HCT116 (cell line): ENCODE measurements around the gene PSMB7. TPM values are rescaled to one million over a fixed set of nuclear protein-coding genes. Genes with fewer than 3 reads are reported as not detected.

Experiments used
- ATAC-seq: fragments of 200-7000 bp; cut with Tn5 transposase; 2 replicates; pipeline ENCODE4 v1.9.1; 2020; ENCODE audit warnings: mild to moderate bottlenecking, moderate library complexity
- BruUV-seq: library from RNA; stranded (reverse); fragments of 400-500 nt; replicated peaks from 2 replicates; lab custom pipeline; 2021; lab: Mats Ljungman, UMichigan
- CTCF ChIA-PET: fragments of 300-600 bp; sonication (Branson Sonifier 250); formaldehyde crosslinking; loops from one replicate; lab custom pipeline; 2021; ENCODE audit warnings: antibody characterized with exemption; lab: Charles Lee
- POLR2A ChIA-PET: fragments of 300-600, 350-600 bp; sonication (Branson Sonifier 250); formaldehyde crosslinking; loops from one replicate; lab custom pipeline; 2021; ENCODE audit warnings: antibody characterized with exemption; lab: Charles Lee
- RAD21 ChIA-PET, 2 experiments: fragments of 300-600 bp; sonication (Branson Sonifier 250); formaldehyde crosslinking; loops; one replicate each; lab custom pipeline; 2023; ENCODE audit warnings: low total read pairs in 2 of 2; ENCODE audit not compliant: uncharacterized antibody in 2 of 2, unreplicated experiment in 2 of 2, low non-redundant PET in 1 of 2; lab: Charles Lee
- DNase-seq: peaks from one replicate; pipeline ENCODE4 v3.0.0-alpha.2; 2010; ENCODE audit warnings: low read depth, low spot score
- H2AFZ ChIP-seq: fragments of 200-600 bp; shearing (Covaris generic), sonication (generic); 2 replicates; pipeline ENCODE4 v1.6.1; 2017; ENCODE audit warnings: low read depth, mixed run types, mixed read lengths, antibody characterized with exemption, low read length; ENCODE audit not compliant: poor library complexity, severe bottlenecking
- H3K27ac ChIP-seq: 2 replicates; pipeline ENCODE4 v1.5.1; 2012; ENCODE audit warnings: low read depth, low read length
- H3K27me3 ChIP-seq: fragments of 200-600 bp; sonication (generic); 2 replicates; pipeline ENCODE4 v1.6.1; 2016; ENCODE audit warnings: mixed run types, low read length, mixed read lengths; ENCODE audit not compliant: insufficient read depth
- H3K36me3 ChIP-seq, 2 experiments: fragments of 200-500 bp in 1 of 2; fragments of 200-600 bp in 1 of 2; sonication (Bioruptor generic) in 1 of 2; sonication (generic) in 1 of 2; 2 replicates each; pipeline versions ENCODE4 v1.5.1 to v1.6.1; 2014 to 2016; ENCODE audit warnings: low read length in 2 of 2, inconsistent platforms in 1 of 2, mixed read lengths in 1 of 2, mixed run types in 1 of 2; ENCODE audit not compliant: insufficient read depth in 2 of 2, control insufficient read depth in 1 of 2
- H3K4me1 ChIP-seq, 2 experiments: fragments of 200-600 bp in 1 of 2; sonication (generic) in 1 of 2; 2 replicates each; pipeline versions ENCODE4 v1.5.1 to v1.6.1; 2012 to 2017; ENCODE audit warnings: low read length in 2 of 2, inconsistent platforms in 1 of 2, mild to moderate bottlenecking in 1 of 2, mixed read lengths in 1 of 2, mixed run types in 1 of 2, moderate library complexity in 1 of 2; ENCODE audit not compliant: insufficient read depth in 2 of 2, control insufficient read depth in 1 of 2
- H3K4me2 ChIP-seq: fragments of 200-600 bp; sonication (generic); 2 replicates; pipeline ENCODE4 v1.6.1; 2017; ENCODE audit warnings: mixed run types, low read length, mixed read lengths
- H3K4me3 ChIP-seq, 2 experiments: fragments of 200-600 bp in 1 of 2; sonication (generic) in 1 of 2; replicated peaks in 1 of 2; 2 replicates each; pipeline ENCODE4 v1.5.1; 2011 to 2016; ENCODE audit warnings: low read length in 2 of 2, control low read depth in 1 of 2, low read depth in 1 of 2, mild to moderate bottlenecking in 1 of 2, mixed read lengths in 1 of 2, mixed run types in 1 of 2
- H3K79me2 ChIP-seq: fragments of 200-600 bp; sonication (generic); 2 replicates; pipeline ENCODE4 v1.6.1; 2017; ENCODE audit warnings: mild to moderate bottlenecking, mixed run types, low read length, moderate library complexity, mixed read lengths; ENCODE audit not compliant: insufficient read depth
- H3K9ac ChIP-seq: fragments of 200-600 bp; sonication (generic); 2 replicates; pipeline ENCODE4 v1.6.1; 2016; ENCODE audit warnings: low read length, mixed read lengths
- H3K9me2 ChIP-seq: fragments of 200-600 bp; sonication (generic), shearing (Covaris generic); 2 replicates; pipeline ENCODE4 v1.6.1; 2017; ENCODE audit warnings: mixed run types, mild to moderate bottlenecking, moderate library complexity; ENCODE audit not compliant: insufficient read depth
- H3K9me3 ChIP-seq, 2 experiments: fragments of 200-500 bp in 1 of 2; fragments of 200-600 bp in 1 of 2; sonication (Bioruptor generic) in 1 of 2; sonication (generic) in 1 of 2; 2 replicates each; pipeline ENCODE4 v1.6.1; 2014 to 2017; ENCODE audit warnings: low read length in 2 of 2, mixed read lengths in 2 of 2, inconsistent platforms in 1 of 2, low read depth in 1 of 2, mild to moderate bottlenecking in 1 of 2, mixed run types in 1 of 2, moderate library complexity in 1 of 2; ENCODE audit not compliant: control insufficient read depth in 1 of 2, insufficient read depth in 1 of 2
- H4K20me1 ChIP-seq: fragments of 200-600 bp; sonication (generic), shearing (Covaris generic); 2 replicates; pipeline ENCODE4 v1.6.1; 2017; ENCODE audit warnings: mixed run types, mild to moderate bottlenecking, moderate library complexity; ENCODE audit not compliant: insufficient read depth
- CTCF ChIP-seq, 3 experiments: fragments of 200-600 bp in 1 of 3; sonication (generic) in 1 of 3; IDR thresholded peaks in 2 of 3; conservative IDR thresholded peaks in 1 of 3; 2 replicates each; pipeline ENCODE4 v1.5.1; 2012 to 2017; ENCODE audit warnings: low read depth in 2 of 3, low read length in 2 of 3, antibody characterized with exemption in 1 of 3, borderline replicate concordance in 1 of 3, control low read depth in 1 of 3, mild to moderate bottlenecking in 1 of 3, mixed read lengths in 1 of 3, mixed run types in 1 of 3, moderate library complexity in 1 of 3; ENCODE audit not compliant: insufficient read depth in 1 of 3
- EZH2 ChIP-seq: fragments of 200-600 bp; sonication (generic); IDR thresholded peaks from 2 replicates; pipeline ENCODE4 v1.6.1; 2017; ENCODE audit warnings: antibody characterized with exemption, mixed run types
- POLR2A ChIP-seq: IDR thresholded peaks from 2 replicates; pipeline ENCODE4 v1.7.0; 2011; ENCODE audit warnings: borderline replicate concordance; ENCODE audit not compliant: insufficient read depth, insufficient read length; ENCODE audit errors: extremely low read depth
- intact Hi-C: fragments of 100-400 bp; cut with micrococcal nuclease; formaldehyde crosslinking; loops from 2 replicates; pipeline ENCODE4 v1.10.0; 2022
- total RNA-seq: library from RNA; stranded (reverse); gene quantifications from one replicate; pipeline ENCODE4 v1.2.1, GENCODE V29; 2021; ENCODE audit not compliant: unreplicated experiment

The PSMB7 gene
- total RNA-seq, 1 experiment from 2014 or later, result 222 TPM

- TF ChIP-seq CTCF (IDR thresholded peaks at IDR 0.05 in 2 of 3, conservative IDR thresholded peaks at IDR 0.05 in 1 of 3; ENCODE audit: borderline replicate concordance in 1 of 3, insufficient read depth in 1 of 3, low read depth in 2 of 3, low read length in 2 of 3) (no peak), EZH2 (no peak)
These were observed 24.2 kb downstream of the PSMB7 start (continued) for GRCh38 chr9:124390794-124391658.

- BruUV-seq, result no TSS peak
- H3K9me2 ChIP-seq, result no peaks in the 10 kb centered on the region
- TF ChIP-seq EZH2 (no peak), POLR2A (no peak)
- RAD21 ChIA-PET, result no interaction called here
- no peak overlapping the region for H3K9ac ChIP-seq
- peaks cover 52% of the 10 kb centered on the region; the same call in 1 of the 2 replicates for H4K20me1 ChIP-seq
- POLR2A ChIA-PET, result no interaction called here
- H3K36me3 ChIP-seq, result peaks cover 2 to 12% of the 10 kb centered on the region in 2 experiments; a peak in 1 of 4 replicates
- no peak overlapping the region for H2AFZ ChIP-seq
- H3K9me3 ChIP-seq, result no peaks in the 10 kb centered on the region
- no peak overlapping the region for H3K27ac ChIP-seq
- H3K79me2 ChIP-seq, result peaks cover 100% of the 10 kb centered on the region
- CTCF ChIA-PET, result interaction anchor here (0.7 to 1.4 kb wide), 2 partner anchors 9 to 266 kb away, joined by 3 read pairs; no protein-coding TSS in a partner anchor
- ATAC-seq (no peak), DNase-seq (no peak)
- H3K27me3 ChIP-seq, result no peaks in the 10 kb centered on the region
- H3K4me2 ChIP-seq, result no peak overlapping the region
- intact Hi-C loops, result no loop called here
- H3K4me1 ChIP-seq, result peaks cover 2 to 43% of the 10 kb centered on the region in 2 experiments; a peak in 2 of 4 replicates
- H3K4me3 ChIP-seq, result no peak overlapping the region
These were observed 25.9 kb downstream of the PSMB7 start for GRCh38 chr9:124389146-124389939.
